ENCODE measurements around the gene TMEM252.

- TF ChIP-seq CTCF (conservative IDR thresholded peaks at IDR 0.05; ENCODE audit: low read length) (no peak), EZH2phosphoT487 (IDR thresholded peaks at IDR 0.05; ENCODE audit: borderline replicate concordance, low read depth, low read length) (no peak)
Observed at GRCh38 chr9:68552700-68553476, 12.2 kb upstream of the TMEM252 start.
